Body of pancreas (tissue), 4 donors: Measurements from ENCODE around the gene ADCY2. TPM values are rescaled to one million over a fixed set of nuclear protein-coding genes. Genes with fewer than 3 reads are reported as not detected.

Experiments
- ATAC-seq: fragments of 150-250 bp; one replicate; pipeline ENCODE4 v1.9.1; 2016
- DNase-seq, 4 donors: peaks; one replicate each; pipeline ENCODE4 v3.0.0-alpha.2; 2019
- H3K27ac ChIP-seq, 4 donors: fragments of 200-600 bp; sonication (generic); 1 replicate in 3 of 4; 2 replicates in 1 of 4; pipeline versions ENCODE4 v1.5.1 to v1.6.1; 2016 to 2019; ENCODE audit warnings: mild to moderate bottlenecking in 1 of 4, mixed read lengths in 1 of 4, moderate library complexity in 1 of 4
- H3K27me3 ChIP-seq, 2 donors: fragments of 200-600 bp; sonication (generic); one replicate each; pipeline ENCODE4 v1.6.0; 2016; ENCODE audit warnings: mild to moderate bottlenecking in 1 of 2
- H3K36me3 ChIP-seq, 2 donors: fragments of 200-600 bp; sonication (generic); replicated peaks in 1 of 2; 2 replicates each; pipeline ENCODE4 v1.5.1; 2016; ENCODE audit warnings: low read depth in 2 of 2; ENCODE audit not compliant: insufficient read depth in 1 of 2
- H3K4me1 ChIP-seq: fragments of 200-600 bp; sonication (generic); one replicate; pipeline ENCODE4 v1.6.0; 2016
- H3K4me3 ChIP-seq, 2 donors: fragments of 200-600 bp; sonication (generic); 1 replicate in 1 of 2; 2 replicates in 1 of 2; pipeline ENCODE4 v1.5.1; 2016 to 2019
- H3K9me3 ChIP-seq, 3 donors: fragments of 200-600 bp; sonication (generic); 1 replicate in 2 of 3; 2 replicates in 1 of 3; pipeline ENCODE4 v1.5.1; 2016
- POLR2A ChIP-seq, 3 donors: fragments of 450-650 bp; IDR thresholded peaks; one replicate each; pipeline ENCODE4 v1.6.1; 2016; ENCODE audit warnings: antibody characterized with exemption in 3 of 3, mild to moderate bottlenecking in 2 of 3
- WGBS, 2 donors: methylation state at CpG; one replicate each; pipeline ENCODE4 v1.1.5; 2017; 5-methylcytosine and 5-hydroxymethylcytosine counted together
- intact Hi-C: fragments of 100-400 bp; cut with DNase I; formaldehyde crosslinking; loops from one replicate; pipeline ENCODE4 v1.15.1; 2023
- total RNA-seq, 2 donors: library from RNA; depleted of rRNA; stranded (reverse); fragments of >200 nt; gene quantifications; one replicate each; pipeline ENCODE4 v1.1.0, GENCODE V29; 2016
- TF ChIP-seq, protein P1 (sequence below), 7 experiments: fragments of 450-650 bp in 4 of 7; fragments of 200-600 bp in 3 of 7; sonication (generic) in 3 of 7; IDR thresholded peaks; one replicate each; pipeline ENCODE4 v1.5.1; 2016 to 2019; ENCODE audit warnings: antibody characterized with exemption in 7 of 7

Gene ADCY2
- total RNA-seq, 2 donors from 2014 or later, result 0.52 to 4.6 TPM

DNA sequence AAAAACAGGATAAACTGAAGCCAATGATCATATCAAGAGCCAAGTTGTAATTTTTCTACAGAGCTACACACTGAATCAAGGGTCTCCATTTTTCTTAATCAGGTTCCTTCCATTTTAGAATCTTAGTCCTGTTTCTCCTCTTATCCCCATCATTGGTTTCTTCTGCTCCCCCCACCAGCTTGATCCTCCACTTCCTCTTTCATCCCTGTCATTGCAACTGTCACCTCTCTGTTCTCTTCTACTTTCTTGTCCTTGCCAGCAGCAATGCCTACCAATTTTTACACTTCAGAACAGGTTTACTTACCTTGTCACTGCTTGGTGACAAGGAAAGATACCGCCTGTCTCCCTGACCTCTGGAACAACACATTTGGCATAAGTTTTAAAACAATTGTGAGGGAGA is 357.7 kb downstream of the ADCY2 start:
- TF ChIP-seq POLR2A (IDR thresholded peaks at IDR 0.05), result no peak
- TF ChIP-seq, protein P1, sequence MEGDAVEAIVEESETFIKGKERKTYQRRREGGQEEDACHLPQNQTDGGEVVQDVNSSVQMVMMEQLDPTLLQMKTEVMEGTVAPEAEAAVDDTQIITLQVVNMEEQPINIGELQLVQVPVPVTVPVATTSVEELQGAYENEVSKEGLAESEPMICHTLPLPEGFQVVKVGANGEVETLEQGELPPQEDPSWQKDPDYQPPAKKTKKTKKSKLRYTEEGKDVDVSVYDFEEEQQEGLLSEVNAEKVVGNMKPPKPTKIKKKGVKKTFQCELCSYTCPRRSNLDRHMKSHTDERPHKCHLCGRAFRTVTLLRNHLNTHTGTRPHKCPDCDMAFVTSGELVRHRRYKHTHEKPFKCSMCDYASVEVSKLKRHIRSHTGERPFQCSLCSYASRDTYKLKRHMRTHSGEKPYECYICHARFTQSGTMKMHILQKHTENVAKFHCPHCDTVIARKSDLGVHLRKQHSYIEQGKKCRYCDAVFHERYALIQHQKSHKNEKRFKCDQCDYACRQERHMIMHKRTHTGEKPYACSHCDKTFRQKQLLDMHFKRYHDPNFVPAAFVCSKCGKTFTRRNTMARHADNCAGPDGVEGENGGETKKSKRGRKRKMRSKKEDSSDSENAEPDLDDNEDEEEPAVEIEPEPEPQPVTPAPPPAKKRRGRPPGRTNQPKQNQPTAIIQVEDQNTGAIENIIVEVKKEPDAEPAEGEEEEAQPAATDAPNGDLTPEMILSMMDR (IDR thresholded peaks at IDR 0.05), result no peak
- 48 to 55% methylated on average over 1 of the region's 1 CpG for WGBS, 2 donors
- no peak for ATAC-seq
- Histone ChIP-seq H3K36me3 (no peaks in the 10 kb centered on the region), H3K27ac (no peak overlapping the region), H3K4me3 (no peak overlapping the region), H3K27me3 (no peaks in the 10 kb centered on the region), H3K4me1 (no peaks in the 10 kb centered on the region), H3K9me3 (no peaks in the 10 kb centered on the region)
- DNase-seq, result no peak
- intact Hi-C loops, result no loop called here

DNA sequence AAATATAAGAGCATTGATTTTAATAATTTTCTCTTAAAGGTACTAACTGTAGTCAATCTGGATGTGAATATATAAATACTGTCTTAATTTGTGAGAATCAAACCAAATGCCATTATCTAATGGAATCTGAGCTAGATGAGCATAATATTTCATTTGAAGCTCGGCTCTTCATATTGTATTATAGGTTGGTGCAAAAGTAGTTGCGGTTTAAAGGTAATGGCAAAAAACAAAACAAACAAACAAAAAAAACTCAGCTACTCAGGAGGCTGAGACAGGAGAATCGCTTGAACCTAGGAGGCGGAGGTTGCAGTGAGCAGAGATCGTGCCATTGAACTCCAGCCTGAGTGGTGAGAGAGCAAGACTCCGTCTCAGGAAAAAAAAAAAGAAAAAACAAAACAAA is 358.6 kb downstream of the ADCY2 start:
- 83 to 84% methylated on average over 6 of the region's 6 CpGs for WGBS, 2 donors
- intact Hi-C loops, result no loop called here
- DNase-seq, result no peak
- Histone ChIP-seq H3K4me3 (no peak overlapping the region), H3K27me3 (no peaks in the 10 kb centered on the region), H3K27ac (no peak overlapping the region), H3K36me3 (no peaks in the 10 kb centered on the region), H3K9me3 (no peaks in the 10 kb centered on the region), H3K4me1 (no peaks in the 10 kb centered on the region)
- ATAC-seq, result no peak
- TF ChIP-seq, protein P1 (IDR thresholded peaks at IDR 0.05), result no peak
- TF ChIP-seq POLR2A (IDR thresholded peaks at IDR 0.05), result no peak

DNA sequence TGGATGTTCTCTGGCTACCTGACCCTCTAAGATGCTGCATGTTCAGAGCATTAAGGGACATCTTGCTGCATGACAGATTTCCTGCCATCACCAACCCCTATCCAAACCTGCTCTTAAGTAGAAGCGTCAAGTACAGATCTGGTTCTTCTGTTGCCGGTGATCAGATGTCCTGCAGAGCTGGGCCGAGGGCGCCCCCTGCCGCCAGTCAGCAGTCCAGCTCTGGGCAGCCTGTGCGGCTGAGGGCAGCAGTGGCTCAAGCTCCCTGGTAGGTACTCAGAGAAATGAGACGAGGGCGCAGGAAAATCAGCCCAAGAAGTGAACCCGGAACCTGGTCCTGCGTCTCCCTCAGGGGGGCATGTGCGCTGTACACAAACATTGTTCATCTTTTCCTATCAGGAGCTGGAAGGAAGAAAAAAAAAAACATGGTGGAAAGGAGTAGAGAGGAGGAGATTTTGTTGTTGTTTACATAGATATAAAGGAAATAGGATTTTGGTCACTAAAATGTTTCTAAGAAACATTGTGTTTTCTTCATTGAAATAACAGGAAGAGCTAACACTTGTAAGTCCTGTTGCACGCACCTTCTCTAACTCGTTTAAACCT is 359.2 kb downstream of the ADCY2 start:
- H3K4me1 ChIP-seq, result no peaks in the 10 kb centered on the region
- H3K9me3 ChIP-seq, result no peaks in the 10 kb centered on the region
- peak; percentile 50 to 63 (median 50) for DNase-seq
- TF ChIP-seq POLR2A (IDR thresholded peaks at IDR 0.05), result no peak
- TF ChIP-seq, protein P1 (IDR thresholded peaks at IDR 0.05), result peak; percentile 33 to 62 (median 55)
- H3K27me3 ChIP-seq, result no peaks in the 10 kb centered on the region
- H3K36me3 ChIP-seq, result no peaks in the 10 kb centered on the region
- intact Hi-C loops, result no loop called here
- 31 to 44% methylated on average over 13 of the region's 13 CpGs for WGBS, 2 donors
- no peak overlapping the region for H3K4me3 ChIP-seq
- no peak overlapping the region for H3K27ac ChIP-seq
- ATAC-seq, result peak; percentile 58

DNA sequence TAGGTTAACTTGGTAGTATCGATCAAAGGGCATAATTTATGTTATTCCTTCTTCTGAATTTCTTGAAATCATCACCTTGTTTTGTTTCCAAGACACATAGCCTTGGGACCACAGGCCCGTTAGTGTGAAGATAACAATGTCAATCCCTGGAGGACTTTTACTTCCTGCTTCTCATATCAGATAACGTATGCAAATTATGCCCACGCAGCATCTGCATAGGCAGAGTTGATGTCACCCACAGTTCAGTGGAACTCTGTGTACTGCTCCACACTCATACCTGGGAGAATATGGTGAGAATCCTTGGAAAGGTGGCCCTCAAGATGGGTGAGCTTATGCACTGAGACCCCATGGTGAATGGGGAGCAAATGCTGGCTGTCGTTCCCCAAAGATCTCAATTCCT is 360.0 kb downstream of the ADCY2 start:
- ATAC-seq, result no peak
- Histone ChIP-seq H3K9me3 (no peaks in the 10 kb centered on the region), H3K4me1 (no peaks in the 10 kb centered on the region), H3K36me3 (no peaks in the 10 kb centered on the region), H3K27me3 (no peaks in the 10 kb centered on the region), H3K4me3 (no peak overlapping the region), H3K27ac (no peak overlapping the region)
- intact Hi-C loops, result no loop called here
- TF ChIP-seq, protein P1 (IDR thresholded peaks at IDR 0.05), result no peak
- TF ChIP-seq POLR2A (IDR thresholded peaks at IDR 0.05), result no peak
- no peak for DNase-seq
- WGBS, 2 donors, result 45 to 54% methylated on average over 5 of the region's 5 CpGs

DNA sequence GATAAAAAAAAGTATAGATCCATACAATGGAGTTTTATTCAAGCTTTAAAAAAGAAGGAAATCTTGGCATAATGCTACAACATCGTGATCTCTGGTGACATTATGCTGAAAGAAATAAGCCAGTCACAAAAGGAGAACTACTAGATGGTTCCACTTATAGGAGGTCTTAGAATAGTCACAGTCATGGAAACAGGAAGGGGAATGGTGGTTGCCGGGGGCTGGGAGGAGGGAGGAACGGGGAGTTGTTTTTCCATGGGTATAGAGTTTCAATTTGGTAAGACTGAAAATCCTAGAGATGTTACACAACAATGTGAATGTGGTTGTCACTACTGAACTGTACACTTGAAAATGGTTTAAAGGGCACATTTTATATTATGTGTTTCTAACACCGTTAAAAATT is 360.5 kb downstream of the ADCY2 start:
- no peaks in the 10 kb centered on the region for H3K36me3 ChIP-seq
- TF ChIP-seq POLR2A (IDR thresholded peaks at IDR 0.05), result no peak
- H3K4me1 ChIP-seq, result no peaks in the 10 kb centered on the region
- no peaks in the 10 kb centered on the region for H3K27me3 ChIP-seq
- WGBS, 2 donors, result 66 to 79% methylated on average over 4 of the region's 4 CpGs
- H3K9me3 ChIP-seq, result no peaks in the 10 kb centered on the region
- no peak overlapping the region for H3K4me3 ChIP-seq
- no peak for ATAC-seq
- peak in 1 of 4 donors; percentile 18 for DNase-seq
- intact Hi-C loops, result no loop called here
- no peak overlapping the region for H3K27ac ChIP-seq
